ENCODE measurements around the gene AHSG. TPM values are rescaled to one million over a fixed set of nuclear protein-coding genes. Genes with fewer than 3 reads are reported as not detected.

AHSG gene
- total RNA-seq, 4 donors from 2014 or later = not detected

DNA sequence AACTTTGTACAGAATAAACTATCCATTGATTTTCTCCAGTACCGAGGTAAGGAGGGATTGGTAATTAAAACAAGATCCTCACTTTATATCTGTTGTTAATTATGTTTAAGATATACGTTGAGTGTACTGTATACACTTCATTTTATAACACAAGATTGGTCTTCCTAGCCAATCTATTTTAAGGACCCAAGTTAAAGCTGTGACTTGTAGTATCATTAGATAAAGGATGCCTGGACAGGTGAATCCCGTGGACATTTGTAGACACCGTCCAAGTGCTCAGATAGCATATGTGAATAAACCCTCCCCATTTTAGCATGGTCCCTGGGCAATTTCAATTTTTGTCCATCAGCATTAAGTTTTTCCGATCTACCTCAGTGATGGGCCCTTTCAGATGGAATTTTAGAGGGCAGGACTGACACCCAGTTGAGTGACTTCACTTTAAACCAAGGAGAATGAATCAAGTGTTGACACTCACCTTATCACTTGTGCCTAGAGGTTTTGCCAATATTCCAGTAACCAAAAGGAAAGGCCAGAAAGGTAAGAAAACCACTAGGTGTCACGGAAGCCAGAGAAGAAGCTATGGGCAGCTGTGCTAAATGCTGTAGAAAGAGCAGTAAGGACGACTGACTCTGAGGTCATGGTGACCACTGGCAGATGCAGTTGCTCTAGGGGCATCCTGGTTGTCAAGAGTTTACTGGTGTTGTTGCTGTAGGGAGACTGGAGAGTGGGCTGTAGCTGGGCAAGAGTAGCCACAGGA, 9.2 kb downstream of the AHSG start:
- Histone ChIP-seq H3K36me3 (no peaks in the 10 kb centered on the region), H3K4me1 (peaks cover 0 to 5% (median 4%) of the 10 kb centered on the region in 3 donors), H3K27me3 (peaks cover 44% of the 10 kb centered on the region), H3K9me3 (no peaks in the 10 kb centered on the region), H3K27ac (no peak overlapping the region), H3K4me3 (no peak overlapping the region)
- TF ChIP-seq POLR2A (IDR thresholded peaks at IDR 0.05) = no peak
- TF ChIP-seq, protein P1, sequence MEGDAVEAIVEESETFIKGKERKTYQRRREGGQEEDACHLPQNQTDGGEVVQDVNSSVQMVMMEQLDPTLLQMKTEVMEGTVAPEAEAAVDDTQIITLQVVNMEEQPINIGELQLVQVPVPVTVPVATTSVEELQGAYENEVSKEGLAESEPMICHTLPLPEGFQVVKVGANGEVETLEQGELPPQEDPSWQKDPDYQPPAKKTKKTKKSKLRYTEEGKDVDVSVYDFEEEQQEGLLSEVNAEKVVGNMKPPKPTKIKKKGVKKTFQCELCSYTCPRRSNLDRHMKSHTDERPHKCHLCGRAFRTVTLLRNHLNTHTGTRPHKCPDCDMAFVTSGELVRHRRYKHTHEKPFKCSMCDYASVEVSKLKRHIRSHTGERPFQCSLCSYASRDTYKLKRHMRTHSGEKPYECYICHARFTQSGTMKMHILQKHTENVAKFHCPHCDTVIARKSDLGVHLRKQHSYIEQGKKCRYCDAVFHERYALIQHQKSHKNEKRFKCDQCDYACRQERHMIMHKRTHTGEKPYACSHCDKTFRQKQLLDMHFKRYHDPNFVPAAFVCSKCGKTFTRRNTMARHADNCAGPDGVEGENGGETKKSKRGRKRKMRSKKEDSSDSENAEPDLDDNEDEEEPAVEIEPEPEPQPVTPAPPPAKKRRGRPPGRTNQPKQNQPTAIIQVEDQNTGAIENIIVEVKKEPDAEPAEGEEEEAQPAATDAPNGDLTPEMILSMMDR (IDR thresholded peaks at IDR 0.05) = no peak
- no peak for ATAC-seq
- WGBS, 2 donors (ENCODE audit: low coverage in 1 of 2) = 60 to 70% methylated on average over 3 to 6 of the region's 7 CpGs

DNA sequence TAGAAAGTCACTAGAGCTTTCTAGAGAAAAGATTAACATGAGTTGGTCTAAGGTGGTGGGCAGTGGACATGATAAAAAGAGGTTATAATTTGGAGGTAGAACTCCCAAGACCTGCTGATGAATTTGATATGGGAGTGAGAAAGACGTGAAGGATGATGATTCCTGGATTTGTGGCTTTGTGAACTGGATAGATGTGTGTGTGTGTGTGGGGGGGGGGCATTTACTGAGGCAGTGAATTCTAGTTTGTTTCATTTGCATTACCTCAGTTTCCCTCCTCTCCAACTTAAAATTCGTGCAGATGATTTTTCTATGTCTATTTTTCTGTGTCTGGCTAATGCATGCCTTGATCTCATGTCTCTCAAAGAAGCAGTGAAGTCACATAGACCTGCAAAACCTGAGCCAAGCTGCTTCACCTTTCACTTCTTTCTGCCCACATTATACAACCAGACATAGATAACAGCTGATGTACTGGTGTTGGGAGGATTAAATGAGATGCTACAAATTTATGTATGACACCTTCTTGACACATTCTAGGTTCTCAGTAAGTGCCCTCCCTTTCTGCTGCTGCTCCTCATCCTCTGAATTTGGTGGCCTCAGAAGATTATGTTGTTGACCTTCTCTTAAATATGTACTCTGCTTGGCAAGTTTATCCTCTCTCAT, 9.9 kb downstream of the AHSG start:
- Histone ChIP-seq H3K36me3 (no peaks in the 10 kb centered on the region), H3K9me3 (no peaks in the 10 kb centered on the region), H3K4me1 (no peaks in the 10 kb centered on the region), H3K27me3 (peaks cover 38% of the 10 kb centered on the region), H3K27ac (no peak overlapping the region), H3K4me3 (no peak overlapping the region)
- ATAC-seq = no peak
- WGBS, 2 donors (ENCODE audit: low coverage in 1 of 2) = 63 to 67% methylated on average over 1 to 2 of the region's 2 CpGs
- TF ChIP-seq EP300 (IDR thresholded peaks at IDR 0.05) = no peak
- TF ChIP-seq, protein P1 (IDR thresholded peaks at IDR 0.05) = no peak
- no peak for TF ChIP-seq POLR2AphosphoS5 (IDR thresholded peaks at IDR 0.05)
- TF ChIP-seq POLR2A (IDR thresholded peaks at IDR 0.05) = no peak

DNA sequence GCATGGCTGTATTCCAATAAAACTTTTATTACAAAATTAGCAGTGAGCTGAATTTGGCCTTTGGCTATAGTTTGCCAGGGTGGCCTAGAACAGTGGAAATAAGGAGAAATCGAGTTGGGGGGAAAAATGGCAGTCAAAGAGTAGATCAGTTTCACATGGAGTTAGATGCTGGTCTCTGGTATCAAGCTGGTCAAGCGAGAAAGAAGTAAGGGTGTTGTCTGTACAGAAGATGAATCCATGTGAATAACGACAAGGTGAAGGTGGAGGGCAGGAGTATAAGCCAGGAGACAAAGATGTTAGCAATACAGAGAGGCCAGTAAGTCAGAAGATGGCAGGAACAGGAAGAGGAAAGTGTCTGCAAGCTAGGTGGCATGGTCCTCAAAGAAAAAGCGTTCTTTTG, 11.7 kb downstream of the AHSG start:
- no peak for TF ChIP-seq EP300 (IDR thresholded peaks at IDR 0.05)
- no peak for TF ChIP-seq POLR2AphosphoS5 (IDR thresholded peaks at IDR 0.05)
- TF ChIP-seq, protein P1 (IDR thresholded peaks at IDR 0.05) = no peak
- TF ChIP-seq POLR2A (IDR thresholded peaks at IDR 0.05) = no peak
- Histone ChIP-seq H3K9me3 (no peaks in the 10 kb centered on the region), H3K27ac (no peak overlapping the region), H3K36me3 (no peaks in the 10 kb centered on the region), H3K4me3 (no peak overlapping the region), H3K4me1 (no peaks in the 10 kb centered on the region), H3K27me3 (peaks cover 23% of the 10 kb centered on the region)
- ATAC-seq = no peak
- 63 to 75% methylated on average over 2 to 4 of the region's 4 CpGs for WGBS, 2 donors (ENCODE audit: low coverage in 1 of 2)

DNA sequence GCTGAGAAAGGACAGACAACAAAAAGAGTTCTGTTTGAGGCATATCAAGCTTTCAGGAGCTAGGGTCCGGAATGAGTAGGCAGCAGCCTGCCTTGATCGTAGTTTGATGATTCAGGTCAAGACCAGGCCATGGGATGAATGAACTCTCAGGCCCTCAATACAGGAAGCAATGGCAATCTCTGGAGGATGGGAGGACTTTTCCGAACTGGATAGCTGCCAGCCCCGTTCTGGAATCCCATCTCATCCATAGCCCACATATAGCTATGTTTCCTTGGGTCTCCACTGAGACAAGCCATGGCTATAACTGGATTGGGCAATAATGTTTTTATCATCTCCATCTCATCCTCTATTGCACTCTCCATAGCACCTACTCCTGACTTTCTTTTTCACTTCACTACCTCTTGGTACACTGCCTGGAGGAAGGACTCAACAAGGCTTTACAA, 12.8 kb downstream of the AHSG start:
- no peak for ATAC-seq
- H3K36me3 ChIP-seq = no peaks in the 10 kb centered on the region
- WGBS, 2 donors (ENCODE audit: low coverage in 1 of 2) = 59 to 75% methylated on average over 4 of the region's 4 CpGs
- H3K4me1 ChIP-seq = no peaks in the 10 kb centered on the region
- no peak overlapping the region for H3K4me3 ChIP-seq
- peaks cover 17% of the 10 kb centered on the region for H3K27me3 ChIP-seq
- no peaks in the 10 kb centered on the region for H3K9me3 ChIP-seq
- no peak overlapping the region for H3K27ac ChIP-seq
- TF ChIP-seq POLR2A (IDR thresholded peaks at IDR 0.05) = no peak
- TF ChIP-seq, protein P1 (IDR thresholded peaks at IDR 0.05) = no peak
- TF ChIP-seq POLR2AphosphoS5 (IDR thresholded peaks at IDR 0.05) = no peak
- no peak for TF ChIP-seq EP300 (IDR thresholded peaks at IDR 0.05)
